ENCODE results near the gene DAPK1. TPM values are rescaled to one million over a fixed set of nuclear protein-coding genes. Genes with fewer than 3 reads are reported as not detected.

The DAPK1 gene
- total RNA-seq = 38.3 TPM
- long read RNA-seq, partial matches to known transcripts = 21 of 32 reads
- long read RNA-seq, other reads (novel, unspliced or antisense) = 6 of 32 reads

DNA sequence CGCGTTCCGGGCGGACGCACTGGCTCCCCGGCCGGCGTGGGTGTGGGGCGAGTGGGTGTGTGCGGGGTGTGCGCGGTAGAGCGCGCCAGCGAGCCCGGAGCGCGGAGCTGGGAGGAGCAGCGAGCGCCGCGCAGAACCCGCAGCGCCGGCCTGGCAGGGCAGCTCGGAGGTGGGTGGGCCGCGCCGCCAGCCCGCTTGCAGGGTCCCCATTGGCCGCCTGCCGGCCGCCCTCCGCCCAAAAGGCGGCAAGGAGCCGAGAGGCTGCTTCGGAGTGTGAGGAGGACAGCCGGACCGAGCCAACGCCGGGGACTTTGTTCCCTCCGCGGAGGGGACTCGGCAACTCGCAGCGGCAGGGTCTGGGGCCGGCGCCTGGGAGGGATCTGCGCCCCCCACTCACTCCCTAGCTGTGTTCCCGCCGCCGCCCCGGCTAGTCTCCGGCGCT is at the start of gene DAPK1:
DAPK1 (plus strand) TSS at position 264 of the 442 bp plus-strand sequence. CDS start 1,211 bp downstream, outside the sequence.
- DNase-seq (ENCODE audit: low spot score) = peak; percentile 91

DNA sequence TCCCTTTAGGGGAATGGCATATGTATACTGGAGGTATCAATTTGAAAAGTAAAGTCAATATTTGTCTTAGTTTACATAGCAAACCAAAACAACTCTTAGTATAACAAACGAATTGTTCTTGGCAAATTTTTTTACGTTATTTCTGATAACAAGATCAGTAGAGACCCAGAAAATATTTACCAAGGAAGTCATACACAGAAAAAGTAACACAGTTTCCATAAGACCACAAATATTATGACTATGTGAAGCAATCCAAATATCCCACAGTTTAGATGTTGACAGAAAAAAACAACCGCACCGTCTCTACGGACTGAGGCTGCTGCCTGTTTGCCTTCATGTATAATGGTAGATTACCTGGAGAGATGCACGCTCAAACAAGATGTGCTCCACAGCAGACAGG is 46.5 kb upstream of the DAPK1 start:
- no peak for DNase-seq (ENCODE audit: low spot score)

DNA sequence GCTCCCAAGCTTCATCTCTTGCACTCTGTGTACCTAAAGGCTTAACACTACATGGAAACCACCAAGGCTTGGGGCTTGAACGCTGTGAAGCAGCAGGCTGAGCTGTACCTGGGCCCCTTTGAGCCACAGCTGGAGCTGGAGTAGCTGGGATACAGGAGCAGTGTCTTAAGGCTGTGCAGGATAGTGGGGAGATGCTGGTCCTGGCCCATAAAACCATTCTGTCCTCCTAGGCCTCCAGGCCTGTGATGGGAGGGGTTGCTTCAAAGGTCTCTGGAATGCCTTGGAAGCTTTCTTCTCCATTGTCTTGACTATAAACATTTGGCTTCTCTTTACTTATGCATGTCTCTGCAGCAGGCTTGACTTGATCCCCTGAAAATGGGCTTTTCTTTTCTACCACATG is 42.3 kb upstream of the DAPK1 start:
- no peak for DNase-seq (ENCODE audit: low spot score)

DNA sequence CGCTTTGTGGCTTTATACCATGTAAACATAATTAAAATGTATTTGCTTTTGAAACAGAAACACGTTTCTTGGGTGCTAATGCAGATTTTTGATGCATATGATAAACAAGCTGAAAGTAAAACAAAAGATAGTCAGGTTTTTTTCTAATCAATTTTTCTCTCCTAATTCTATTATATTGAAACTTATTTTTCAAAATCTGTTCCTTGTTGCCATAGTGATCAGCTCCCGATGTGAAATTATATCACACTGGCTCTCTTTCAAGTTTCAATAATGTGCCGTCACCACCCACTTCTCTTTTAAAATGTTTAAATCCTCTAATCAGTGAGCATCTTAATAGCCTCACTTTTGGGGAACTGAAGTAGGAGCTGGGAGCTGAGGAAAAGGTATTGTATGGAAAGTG is 36.4 kb upstream of the DAPK1 start:
- DNase-seq (ENCODE audit: low spot score) = no peak

DNA sequence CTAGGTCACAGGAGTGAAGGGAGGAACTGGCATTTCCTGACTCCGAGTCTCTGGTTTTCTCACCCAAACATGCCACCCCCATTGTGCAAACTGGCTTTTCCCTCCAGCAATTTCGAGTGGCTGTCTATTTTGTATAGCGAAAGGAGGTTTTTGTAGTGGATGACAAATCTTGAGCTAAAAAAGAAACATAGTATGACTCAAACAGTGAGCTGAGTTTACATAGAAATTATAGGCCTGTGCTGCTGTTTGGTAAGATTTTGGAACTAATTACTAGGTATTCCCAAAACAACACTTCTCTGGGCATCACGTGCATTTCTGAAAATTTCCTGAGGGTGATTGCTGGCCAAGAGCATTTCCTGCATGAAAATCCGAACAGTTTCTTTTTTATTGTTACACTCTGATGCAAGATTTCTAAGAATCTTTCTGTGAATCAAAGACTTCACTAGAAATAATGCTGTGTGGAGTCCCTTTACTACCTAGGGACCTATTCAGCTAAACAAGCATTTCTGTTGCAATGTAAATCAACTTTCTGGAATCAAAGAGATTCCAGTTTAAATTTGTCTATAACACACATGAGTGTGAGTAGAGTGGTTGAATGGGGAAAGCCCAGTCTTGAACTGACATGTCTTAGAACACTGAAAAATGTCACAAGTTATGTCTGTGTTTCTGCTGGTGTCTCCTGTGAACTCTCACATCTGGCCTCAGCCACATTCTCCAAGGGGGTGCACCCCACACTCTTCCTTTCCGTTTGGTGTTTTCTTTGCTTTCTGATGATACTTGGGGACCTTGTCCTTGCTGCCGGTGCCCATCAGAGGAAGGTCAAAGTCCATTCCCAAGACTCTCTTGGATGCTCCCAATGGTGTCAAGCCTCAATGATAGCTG is 33.3 kb upstream of the DAPK1 start:
- no peak for DNase-seq (ENCODE audit: low spot score)

DNA sequence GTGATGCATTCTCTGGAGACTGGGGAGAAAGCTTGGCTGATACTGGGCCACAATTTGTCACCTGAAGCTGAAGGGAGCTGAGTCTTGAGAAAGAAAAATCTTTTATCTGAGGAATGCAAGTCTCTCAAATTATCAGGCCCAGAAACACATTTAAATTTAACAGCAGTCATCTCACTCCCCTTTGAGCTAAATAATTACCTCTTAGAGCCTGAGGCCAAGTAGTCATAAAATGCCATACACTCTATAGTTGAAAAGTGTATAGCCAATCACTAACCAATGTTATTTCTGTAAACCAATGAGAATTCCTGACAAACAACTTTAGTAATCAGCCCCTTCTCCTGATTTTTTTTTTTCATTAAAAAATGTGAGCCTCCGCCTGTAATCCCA is 32.7 kb upstream of the DAPK1 start:
- no peak for DNase-seq (ENCODE audit: low spot score)

DNA sequence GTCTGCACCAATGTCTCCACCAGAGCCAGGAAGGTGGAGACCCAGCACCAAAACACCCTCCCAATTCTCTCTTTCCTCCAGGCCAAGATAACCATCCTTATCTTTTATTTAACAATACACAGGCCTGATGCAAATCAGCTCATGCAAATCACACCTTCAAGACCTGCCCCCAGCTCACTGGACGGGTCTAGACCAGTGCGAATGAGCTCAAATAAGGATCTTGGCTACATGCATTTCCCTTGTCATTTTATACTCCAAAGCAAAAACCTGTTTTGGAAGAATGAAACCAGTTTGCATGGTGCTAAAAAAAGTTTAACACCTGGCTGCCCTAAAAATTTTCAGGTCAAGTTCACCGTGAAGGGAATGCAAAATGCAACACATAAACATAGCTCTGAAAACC is 31.9 kb upstream of the DAPK1 start:
- DNase-seq (ENCODE audit: low spot score) = no peak

DNA sequence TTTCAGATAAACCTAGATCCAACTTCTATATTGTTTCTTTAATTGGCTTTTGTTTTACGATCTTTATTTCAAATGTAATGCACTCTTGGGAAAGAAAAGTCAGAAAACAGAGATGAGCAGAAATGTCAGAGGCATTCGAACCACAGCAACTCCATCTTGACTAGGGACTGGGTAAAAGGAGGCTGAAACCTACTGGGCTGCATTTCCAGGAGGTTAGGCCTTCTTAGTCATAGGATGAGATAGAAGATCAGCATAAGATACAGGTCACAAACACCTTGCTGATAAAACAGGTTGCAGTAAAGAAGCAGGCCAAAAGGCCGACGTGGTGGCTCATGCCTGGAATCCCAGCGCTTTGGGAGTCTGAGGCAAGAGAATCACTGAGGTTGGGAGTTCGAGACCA is 30.5 kb upstream of the DAPK1 start:
- no peak for DNase-seq (ENCODE audit: low spot score)

DNA sequence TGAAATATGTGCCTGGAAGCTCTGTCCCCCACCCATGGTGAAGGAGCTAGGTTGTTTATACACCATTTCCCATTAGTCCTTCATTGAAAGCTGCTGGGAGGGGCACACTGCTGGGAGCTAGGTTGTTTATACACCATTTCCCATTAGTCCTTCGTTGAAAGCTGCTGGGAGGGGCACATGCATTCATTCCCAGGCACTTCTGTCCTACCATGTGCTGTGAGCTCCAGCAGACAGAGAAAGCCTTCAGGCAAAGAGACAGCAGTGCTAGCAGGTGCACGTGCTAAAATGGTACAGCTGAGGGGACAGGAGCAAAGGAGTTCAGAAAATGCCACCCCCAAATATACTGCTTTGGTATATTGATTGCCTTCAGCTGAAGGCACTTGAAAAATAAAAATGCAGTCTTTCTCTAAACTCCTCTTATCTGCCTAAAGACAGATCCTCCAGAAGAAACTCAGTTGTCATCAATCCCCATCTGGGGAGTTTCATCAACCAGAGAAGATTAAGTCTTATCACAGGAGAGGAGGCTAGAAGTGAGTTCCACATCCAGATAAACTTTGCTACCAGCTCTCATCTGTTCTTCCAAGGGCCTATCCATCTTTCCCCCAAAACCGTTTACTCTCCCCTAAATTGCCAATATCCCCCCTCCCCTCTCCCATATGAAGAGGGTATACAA is 27.7 kb upstream of the DAPK1 start:
- DNase-seq (ENCODE audit: low spot score) = no peak

DNA sequence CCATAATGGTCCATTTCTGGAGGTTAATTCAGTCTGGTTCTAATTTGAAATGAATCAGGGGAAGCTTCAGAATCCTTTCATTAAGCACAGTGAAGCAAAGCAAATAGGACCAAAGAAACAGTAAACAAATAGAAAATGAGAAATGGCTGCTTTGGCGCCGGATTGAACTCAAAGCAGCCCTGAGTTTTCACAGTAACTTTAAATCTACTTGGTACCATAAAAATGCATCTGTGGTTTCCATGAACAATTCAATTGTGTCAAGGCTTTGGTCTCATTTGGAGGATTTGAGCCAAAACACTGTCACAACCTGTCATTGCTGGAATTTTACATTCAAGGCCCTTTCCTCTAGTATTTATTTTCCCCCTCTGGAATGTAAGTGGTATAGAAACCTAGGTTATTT is 25.9 kb upstream of the DAPK1 start:
- DNase-seq (ENCODE audit: low spot score) = no peak

DNA sequence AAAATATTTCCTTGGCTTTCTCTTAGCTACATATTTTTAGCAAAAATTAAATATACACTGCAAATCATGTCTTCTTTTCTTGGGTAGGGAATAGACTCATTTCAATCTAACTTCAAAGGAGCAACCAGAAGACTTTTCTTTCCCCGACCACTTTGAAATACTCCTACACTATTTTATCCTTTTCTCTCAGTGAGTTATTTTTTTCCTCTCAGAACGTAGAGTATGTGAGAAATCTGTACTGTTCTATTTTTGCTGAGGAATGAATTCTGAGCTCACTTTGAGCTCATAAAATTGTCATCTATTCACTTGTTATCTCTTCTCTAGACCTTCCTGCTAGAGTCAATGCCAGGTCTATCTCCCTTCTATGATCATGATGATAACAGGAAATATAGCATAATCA is 22.2 kb upstream of the DAPK1 start:
- DNase-seq (ENCODE audit: low spot score) = no peak

DNA sequence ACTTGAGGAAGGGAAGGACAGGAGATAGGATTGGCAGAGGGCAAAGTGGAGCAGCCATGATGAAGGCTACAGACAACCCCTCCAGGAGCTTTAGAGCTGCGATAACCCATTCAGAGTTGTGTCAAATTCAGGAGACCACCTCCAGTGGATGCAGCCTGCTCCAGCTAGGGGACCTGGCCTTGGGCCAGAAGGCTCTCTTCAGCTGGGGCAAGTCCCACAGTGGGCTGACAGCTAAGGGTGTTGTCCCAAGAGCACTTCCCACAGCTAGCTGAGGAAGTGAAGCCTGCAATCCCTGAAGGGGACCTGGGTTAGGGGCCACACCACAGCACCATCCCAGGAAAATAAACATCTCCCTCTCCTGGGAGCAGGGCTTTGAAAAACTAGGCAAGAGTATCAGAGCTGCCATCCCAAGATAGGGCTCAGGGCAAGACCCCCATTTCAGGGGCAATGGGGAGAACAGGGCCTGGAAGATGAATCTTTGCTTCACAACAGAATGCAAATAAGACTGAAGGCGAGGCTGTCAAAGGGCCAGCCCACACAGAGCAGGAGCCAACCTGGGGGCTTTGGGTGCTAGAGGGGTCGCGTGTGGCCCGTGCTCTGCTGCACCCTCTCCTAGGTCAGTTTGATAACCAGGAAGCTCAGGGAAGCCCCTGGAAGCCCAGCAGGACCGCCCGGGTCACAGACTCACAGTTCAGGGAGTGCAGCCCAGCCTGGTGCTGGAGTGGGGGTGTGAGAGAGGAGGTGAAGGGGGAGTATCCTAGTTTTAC is 19.3 kb upstream of the DAPK1 start:
- no peak for DNase-seq (ENCODE audit: low spot score)

DNA sequence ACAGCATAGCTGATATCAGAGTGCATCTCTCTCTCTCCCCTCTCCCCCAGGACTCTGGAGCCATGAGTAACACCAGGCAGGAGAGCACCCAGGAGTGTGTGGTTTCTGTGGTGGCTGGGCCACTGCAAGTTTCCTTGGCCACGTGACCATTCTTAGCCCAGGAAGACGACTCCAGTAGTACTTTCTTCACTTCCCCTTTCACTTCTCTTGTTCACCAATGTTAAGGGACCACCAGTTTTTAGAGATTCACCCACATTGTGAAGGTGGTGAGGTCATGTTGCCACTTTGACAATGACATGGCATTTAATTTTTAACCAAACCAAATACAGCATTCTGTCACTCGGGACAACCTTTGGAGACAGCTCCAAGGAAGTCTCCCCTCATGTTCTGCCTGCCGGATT is 17.9 kb upstream of the DAPK1 start:
- DNase-seq (ENCODE audit: low spot score) = no peak

DNA sequence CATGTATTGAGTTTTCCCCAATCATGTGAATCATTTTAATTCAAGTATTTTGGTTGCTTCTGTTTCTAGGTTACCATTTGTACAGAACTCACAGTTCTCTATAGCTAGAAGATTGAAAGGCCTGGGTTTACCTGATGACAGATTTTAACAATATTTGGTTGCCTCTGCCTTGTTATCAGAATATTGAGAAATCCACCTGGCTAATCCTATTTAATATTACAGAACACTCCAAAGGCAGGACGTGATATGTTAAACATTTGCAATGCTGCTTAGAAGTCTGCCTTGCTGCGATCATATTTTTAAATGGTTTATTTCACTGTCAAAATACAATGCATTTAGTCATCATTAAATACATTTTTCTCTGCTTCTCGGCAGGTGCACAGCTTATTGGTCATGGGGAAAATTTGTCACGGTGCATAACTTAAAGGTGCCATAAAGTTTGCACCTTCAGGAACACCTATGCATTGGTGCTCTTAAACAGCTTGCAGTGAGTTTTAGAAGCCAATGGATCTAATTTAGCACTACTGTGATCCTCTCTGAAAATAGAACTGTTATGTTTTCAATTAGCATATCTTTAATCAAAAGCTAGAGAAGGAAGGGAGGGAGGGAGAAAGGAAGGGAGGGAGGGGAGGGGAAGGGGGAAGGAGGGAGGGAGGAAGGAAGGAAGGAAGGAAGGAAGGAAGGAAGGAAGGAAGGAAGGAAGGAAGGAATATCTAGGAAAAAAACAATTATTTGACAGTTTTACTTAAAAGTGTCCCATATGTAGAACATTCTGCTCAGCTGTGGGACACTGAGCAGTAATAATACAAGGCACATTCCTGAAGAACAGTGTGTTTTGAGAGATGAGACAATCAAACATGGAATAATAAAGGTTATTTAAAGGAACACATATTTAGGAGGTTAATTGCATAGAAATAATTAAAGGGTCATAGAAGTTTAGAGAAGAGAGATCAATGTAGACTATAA is 15.5 kb upstream of the DAPK1 start:
- DNase-seq (ENCODE audit: low spot score) = no peak

DNA sequence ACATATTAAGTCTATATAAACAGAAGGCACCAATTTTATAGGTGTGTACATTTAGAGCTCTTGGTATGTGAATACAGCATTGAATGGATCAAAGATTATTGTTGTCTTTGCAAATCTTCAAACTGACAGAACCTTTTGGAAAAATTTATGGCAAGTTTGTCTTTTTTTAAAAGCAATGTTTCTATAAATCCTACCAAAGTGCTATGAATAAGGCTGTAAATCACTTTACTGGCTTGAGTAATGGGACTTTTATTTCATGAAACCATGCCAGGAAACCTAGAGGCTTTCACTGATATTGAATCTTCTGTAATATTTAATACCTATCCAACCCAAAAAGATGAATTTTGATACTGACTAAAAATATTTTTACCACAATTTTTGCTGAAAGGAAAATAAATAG is 7.4 kb upstream of the DAPK1 start:
- DNase-seq (ENCODE audit: low spot score) = no peak

DNA sequence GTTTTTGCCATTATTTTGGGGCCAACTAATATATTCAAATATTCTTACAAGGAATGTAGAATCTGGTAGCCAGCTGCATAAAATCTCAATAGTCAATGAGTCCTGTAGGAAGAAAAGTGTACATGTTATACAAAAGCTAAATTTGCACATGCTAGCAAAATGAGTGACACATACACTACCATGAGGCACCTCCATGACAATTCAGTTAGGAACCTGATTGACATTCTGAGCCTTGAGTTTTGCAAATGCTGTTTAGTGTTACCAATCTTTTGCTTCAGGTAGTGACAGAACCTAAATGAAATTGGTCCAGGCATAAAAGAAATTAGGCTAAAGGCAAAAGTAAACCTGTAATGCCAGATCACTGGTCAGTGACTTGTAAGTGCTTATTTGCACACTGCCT is 6.8 kb upstream of the DAPK1 start:
- DNase-seq (ENCODE audit: low spot score) = no peak

DNA sequence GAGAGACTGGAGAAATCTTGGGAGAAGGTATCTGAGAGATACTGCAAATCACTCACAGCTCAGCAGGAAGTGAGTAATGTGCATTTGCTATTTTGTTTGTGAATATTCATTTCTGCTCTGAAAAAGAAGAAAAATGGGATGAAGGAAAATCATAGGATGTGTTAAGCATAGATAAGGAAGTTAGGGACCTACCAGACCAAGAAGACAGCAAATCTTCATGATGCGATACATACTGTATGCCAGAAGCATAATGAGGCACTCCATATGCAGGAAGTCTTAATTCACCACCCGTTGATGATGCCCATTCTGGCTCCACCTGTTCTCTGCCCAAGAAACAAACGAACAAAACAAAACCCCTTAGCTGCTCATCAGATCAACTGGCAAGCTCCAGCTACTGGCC is 6.1 kb upstream of the DAPK1 start:
- DNase-seq (ENCODE audit: low spot score) = no peak

DNA sequence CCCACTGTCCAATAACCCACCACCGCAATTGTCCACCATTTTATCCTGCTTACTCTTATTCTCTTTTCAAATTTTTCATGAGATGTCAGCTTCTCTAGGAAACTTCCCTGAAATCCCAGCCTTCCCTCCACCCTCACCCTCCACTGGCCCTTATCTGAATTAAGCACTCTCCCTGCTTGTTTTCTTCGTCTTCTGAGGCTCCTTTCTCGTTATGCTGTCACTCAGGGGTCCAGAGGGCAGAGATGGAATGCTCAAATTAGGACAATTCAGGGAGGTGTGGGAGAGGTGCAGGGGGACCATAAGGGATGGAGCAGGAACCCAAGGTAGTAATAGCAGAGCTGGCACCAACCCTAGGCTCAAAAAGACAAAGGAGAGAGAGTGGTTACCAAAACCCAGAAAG is 5.0 kb upstream of the DAPK1 start:
- no peak for DNase-seq (ENCODE audit: low spot score)

DNA sequence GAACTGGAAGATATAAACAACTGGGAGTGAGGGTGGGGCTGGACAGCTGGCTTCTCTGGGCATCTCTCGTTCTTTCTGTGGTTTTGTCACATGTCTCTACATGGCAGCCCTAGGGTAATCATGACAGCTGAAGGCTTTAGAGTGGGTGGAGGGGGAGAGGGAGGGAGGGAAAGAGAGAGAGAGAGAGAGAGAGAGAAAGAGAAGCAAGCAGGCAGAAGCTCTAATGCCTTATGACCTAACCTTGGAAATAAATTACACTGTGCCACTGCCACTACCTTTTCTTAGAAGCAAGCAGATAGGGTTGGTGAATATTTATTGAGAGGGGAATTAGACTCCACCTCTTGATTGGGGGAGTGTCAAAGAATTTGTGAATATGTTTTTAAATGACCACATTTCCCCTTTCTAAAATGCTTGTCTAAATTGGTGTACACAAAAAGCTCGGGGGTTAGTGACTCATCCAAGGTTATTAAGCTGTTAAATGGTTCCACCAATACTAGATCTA is 2.6 kb upstream of the DAPK1 start:
- DNase-seq (ENCODE audit: low spot score) = no peak

DNA sequence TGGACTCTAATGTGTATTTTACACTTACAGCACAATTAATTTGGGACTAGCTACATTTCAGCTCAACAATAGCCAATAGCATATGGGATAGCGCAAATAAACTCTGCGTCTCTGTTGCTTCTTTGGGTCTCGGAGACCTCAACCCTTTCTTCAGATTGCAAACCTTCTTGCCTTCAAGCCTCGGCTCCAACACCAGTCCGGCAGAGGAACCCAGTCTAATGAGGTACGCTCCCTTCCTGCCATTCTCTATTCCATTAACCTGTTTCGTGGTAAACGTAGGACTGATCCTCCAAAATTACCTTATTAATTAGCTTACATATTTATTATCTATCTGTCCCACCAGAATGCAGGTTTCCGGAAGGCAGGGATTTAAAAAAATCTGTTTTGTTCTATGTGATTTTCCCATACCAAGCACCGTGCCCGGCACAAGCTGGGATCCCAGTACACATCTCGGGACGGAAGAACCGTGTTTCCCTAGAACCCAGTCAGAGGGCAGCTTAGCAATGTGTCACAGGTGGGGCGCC is 525 bp upstream of the DAPK1 start:
- no peak for DNase-seq (ENCODE audit: low spot score)
